GF-D8 (cell line): ENCODE measurements around the gene ELMOD2.
A peak's percentile ranks its signal among the peaks of the same experiment; 100 is the strongest.
"Not testable (repeated sequence)": the region's sequence is repeated elsewhere in the genome, so short reads cannot be mapped to it uniquely, and the experiment has no call there.

Experiments used
- DNase-seq: peaks from one replicate; lab custom pipeline; 2025; lab: John Stamatoyannopoulos, UW

Gene ELMOD2, protein sequence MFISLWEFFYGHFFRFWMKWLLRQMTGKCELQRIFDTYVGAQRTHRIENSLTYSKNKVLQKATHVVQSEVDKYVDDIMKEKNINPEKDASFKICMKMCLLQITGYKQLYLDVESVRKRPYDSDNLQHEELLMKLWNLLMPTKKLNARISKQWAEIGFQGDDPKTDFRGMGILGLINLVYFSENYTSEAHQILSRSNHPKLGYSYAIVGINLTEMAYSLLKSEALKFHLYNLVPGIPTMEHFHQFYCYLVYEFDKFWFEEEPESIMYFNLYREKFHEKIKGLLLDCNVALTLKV

DNA sequence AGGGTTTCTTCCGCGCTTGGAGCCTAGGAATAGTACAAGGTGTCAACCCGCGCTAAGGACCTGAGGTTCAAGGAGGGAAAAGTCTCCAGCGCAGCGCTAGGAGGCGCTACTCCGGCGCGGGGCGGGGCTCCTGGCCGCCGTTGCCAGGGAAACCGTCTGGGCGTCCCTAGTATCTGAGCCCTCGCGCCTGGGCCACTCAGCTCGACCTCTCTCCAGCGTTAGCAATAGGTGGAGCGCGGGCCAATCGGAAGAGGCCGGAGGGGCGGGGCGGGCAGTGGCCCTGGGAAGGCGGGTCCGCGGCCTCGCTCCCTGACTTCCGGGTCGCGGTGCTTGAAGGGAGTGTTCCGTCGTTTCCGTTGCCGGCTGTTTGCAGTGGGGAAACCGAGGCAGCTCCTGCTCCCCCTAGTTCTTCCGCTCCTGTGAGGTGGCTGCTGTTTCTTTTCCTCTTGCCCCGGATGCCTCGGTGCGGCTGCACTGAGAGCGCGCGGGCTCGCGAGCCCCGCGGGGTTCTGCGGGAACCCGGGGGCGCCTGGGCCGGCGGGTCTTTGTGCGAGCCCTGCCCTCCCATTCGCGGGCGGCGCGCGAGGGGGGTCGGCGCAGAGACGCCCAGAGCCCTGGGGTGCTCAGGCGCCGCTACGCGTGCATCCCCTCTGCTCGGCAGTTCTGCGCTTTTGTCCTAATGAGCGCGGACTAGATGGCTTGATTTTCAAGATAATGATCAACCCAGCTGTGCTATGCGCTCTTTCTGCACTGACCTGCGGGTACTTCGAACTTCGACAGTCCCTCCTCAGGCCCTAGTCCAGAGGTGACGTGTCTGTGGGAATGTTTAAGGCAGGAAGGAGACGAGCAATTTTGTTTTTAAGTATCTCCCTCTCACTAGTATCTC is at the start of gene ELMOD2:
TSS of gene ELMOD2 (plus strand) at position 312 of the 886 bp plus-strand sequence. CDS start 1,261 bp downstream, outside the sequence.
- peak; percentile 94 for DNase-seq

DNA sequence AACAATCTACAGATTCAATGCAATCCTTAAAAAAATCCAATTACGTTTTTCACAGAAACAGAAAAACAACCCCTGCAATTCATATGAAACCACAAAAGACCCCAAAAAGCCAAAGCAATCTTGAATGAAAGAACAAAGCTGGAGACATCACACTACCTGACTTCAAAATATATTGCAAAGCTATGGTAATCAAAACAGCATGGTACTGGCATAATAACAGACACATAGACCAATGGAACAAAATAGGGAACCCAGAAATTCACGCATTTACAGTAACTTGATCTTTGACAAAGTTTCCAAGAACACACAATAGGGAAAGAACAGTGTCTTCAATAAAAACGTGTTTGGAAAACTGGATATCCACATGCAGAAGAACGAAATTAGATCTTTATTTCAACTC is 40.5 kb upstream of the ELMOD2 start:
- no peak for DNase-seq

DNA sequence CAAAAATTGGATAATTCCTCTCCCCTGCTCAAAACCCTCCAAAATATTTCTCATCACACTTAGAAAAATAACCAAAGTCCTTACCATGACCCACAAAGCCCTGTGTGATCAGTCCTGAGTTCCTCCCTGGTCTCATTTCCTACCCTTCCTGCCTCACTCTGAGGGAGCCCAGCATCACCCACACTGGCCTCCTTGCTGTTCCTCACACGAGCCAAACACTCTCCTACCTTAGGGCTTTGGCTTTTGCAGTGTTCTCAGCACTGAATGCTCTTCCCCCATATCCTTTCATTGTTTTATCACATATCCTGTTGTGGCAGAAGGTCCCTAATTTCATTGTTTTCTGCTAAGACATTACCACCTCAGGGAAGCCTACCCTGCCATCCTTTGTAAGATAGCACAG is 38.0 kb upstream of the ELMOD2 start:
- DNase-seq, result no peak

DNA sequence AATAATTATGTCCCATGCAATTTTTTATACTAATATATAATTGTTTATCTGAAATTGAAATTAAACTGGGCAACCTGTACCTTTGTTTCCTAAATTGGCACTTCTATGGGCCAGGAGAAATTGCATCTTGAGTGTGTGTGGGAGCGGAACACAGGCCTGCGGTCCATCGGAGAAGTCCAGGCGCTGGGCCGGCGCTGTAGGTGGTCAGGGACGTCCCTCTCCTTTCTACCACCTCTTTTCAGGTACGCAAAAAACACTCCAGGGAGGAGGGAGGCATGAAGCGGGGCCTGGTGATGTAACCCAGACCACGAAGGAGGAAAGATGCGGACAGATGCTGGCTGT is 26.6 kb upstream of the ELMOD2 start:
- DNase-seq, result no peak

DNA sequence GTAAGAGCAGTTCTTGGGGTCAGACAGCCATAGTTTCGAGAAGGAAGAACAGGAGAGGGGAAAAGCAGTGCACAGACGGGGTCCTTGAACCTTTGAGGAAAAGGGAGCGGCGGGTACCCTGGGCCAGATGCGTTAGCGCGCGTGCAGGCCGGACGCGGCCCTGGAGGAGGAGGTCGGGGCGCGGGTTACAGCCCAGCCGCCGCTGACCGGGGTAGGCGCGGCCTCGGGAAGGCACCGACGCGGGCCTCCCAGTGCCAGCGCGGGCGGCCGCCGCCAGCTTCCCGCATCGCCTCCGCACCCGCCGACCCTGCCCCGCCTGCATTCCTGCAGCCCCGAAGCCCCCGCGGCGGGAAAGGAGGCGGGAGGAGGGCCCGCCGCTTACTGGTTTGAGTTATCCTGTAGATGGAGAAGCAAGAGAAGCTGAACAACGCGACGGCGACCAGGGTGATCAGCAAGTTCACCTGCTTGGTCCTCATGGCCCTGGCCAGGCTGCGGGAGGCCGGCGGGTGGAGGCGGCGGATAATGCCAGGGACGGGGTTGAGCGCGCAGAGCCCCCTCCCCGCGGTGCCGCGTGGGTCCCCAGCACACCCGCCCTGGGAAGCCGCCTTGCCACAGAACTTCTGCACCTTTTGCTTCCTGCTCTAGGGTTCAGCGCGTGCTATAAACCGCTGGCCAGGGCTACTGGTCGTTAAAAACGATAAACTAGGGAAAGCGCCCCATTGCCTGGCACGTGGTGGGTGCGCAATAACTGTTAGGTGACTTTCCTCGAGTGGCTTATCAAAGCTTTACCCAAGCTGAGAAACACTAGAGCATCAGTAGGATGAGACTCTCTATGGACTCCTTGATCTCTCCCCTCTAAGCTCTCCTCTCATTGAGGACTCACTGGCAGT is 26.0 kb upstream of the ELMOD2 start, which contains the start of gene MGAT4D:
TSS of gene MGAT4D (minus strand) at position 547 of the 890 bp plus-strand sequence. CDS start at position 476, 71 bp downstream.
- no peak for DNase-seq

DNA sequence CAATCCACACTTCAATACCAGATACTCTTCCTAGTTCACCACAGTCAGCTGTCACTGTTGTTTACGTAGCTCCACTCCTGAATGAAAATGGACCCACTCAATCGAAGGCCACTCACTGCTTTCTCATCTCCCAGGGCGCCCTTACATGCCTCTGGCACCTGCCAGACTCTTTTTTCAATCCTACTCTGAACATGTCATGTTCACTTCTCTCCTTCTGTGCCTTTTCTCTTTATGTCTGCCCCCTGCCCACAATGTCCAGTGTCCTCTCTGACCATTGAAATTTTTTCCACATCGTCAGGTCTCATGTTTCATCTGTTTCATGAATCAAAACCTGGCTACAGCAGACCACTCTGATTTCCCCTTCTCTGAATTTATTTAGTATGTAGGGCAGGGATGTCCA is 24.6 kb upstream of the ELMOD2 start:
- no peak for DNase-seq

DNA sequence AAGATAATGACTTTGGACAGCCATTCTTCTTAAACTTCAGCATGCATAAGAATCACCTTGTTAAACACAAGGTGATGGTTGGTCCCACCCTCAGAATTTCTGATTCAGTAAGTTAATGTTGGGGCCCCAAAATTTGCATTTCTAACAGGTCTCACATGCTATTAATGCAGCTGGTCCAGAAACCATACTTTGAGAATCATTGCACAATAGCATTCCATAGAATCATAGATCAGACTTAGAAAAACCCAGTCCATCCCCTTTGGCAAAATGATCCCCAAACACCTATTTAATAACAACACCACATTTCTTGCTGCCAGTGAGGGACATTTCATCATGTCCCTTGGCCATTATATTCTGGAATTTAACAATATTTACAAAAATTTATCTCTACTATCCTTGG is 19.7 kb upstream of the ELMOD2 start:
- DNase-seq, result no peak

DNA sequence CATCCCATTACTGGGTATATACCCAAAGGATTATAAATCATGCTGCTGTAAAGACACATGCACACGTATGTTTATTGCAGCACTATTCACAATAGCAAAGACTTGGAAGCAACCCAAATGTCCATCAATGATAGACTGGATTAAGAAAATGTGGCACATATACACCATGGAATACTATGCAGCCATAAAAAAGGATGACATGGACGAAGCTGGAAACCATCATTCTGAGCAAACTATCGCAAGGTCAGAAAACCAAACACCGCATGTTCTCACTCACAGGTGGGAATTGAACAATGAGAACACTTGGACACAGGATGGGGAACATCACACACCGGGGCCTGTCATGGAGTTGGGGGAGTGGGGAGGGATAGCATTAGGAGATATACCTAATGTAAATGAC is 10.2 kb upstream of the ELMOD2 start:
- not testable (repeated sequence) for DNase-seq

DNA sequence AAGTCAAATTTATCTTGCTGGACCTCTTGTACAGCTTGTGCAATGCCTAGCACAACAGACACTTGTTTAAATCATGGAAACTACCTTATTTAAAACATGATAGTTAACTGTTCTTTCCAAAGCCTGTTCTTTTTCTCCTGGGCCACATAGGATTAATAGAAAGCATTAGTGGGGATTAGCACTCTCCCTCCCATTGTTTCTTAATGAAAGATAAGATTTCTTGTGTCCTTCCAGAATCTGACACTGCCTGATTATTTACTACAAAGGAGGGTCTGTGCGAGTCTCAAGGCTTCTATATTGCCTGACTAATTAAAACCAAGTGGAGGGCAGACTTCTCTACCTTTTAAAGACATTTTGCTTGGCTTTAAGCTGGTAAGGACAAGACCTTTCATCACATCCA is 8.5 kb upstream of the ELMOD2 start:
- DNase-seq, result no peak

DNA sequence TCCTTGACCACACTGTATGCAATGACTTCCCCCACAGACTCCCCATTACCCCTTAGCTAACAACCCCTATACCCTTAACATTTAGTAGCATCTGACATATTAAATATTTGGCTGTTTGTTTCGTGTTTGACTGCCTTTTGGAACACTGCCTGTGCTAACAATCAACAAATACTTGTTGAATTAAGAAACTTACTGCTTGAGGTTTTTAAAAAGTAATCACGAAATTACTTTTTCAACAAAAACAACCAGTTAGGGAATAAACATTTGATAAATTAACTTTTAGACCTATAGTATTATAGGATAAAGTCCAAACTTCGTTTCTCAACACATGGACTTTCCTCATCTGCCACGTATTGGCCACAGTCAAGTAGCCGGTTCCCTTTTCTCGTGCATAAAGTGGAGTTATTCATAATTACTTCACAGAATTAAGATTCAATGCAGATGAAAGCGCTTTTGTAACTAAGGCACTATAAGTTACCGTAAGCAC is 555 bp upstream of the ELMOD2 start:
- no peak for DNase-seq

DNA sequence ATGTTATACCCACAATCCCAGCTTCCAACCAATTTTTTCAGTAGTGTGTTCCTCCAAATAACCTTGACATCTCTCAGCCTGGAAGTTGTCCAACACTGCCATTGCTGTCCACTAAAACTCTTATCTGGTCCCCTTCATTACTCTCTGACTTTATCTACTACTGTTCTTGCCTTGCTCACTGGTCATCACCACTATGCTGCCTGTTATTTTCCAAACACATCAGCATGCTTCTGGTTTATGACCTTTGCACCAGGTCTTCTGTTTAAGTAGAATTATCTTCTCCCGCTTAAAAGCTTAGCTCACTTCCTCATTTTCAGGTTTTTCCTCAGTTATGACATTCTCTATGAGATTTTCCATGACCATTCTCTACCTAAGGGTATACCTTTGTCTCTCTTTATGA is 5.5 kb downstream of the ELMOD2 start:
- DNase-seq, result peak; percentile 38

DNA sequence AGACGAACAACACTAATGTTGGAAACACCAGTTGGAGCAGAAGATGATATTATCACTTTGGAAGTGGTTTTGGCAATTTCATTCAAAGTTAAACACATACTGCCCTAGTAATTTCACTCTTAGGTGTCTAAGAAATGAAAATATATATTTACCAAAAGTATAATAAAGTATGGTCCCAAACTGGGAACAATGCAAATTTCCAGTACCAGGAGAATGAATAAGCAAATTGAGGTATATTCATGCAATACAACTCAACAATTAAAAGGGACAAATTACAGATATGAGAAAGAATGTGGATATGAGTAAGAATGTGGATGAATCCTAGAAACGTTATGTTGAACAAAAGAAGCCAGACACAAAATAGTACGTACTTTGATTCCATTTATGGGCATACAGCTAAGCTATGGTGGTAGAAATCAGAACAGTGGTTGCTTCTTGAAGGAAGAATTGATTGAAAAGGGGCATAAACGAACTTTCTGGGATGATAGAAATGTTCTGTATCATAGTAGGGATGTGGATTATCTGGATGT is 10.0 kb downstream of the ELMOD2 start:
- no peak for DNase-seq

DNA sequence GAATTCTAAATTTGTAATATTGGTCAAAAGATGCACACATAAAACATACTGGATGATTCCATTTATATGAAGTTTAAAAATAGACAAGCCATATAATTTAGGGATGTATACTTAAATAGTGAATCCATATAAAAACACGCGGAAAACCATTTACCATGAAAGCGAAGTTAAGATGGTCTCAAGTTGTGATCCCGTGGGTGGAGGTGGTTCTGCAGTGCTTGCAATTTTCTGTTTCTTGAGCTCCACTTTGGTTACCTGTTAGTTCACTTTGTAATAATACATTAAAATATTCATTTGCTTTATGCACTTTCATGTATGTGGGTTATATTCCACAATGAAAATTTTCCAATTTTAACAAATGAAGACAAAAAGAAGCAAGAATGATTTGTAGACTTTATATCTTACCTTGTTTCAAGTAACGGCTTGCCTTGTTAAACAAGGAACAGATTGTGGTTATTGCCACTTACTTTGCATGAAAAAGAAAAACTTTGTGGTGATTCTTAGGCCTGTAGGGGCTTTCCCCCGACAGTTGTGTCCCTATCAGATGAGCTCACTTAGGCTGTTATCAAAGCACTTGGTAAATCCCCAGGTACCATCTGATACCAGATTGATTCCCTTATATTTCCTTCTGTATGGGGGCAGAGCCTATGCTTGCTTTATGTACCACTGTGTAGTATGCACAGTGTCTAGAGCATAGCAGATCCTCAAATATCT is 32.6 kb downstream of the ELMOD2 start:
- DNase-seq, result no peak

DNA sequence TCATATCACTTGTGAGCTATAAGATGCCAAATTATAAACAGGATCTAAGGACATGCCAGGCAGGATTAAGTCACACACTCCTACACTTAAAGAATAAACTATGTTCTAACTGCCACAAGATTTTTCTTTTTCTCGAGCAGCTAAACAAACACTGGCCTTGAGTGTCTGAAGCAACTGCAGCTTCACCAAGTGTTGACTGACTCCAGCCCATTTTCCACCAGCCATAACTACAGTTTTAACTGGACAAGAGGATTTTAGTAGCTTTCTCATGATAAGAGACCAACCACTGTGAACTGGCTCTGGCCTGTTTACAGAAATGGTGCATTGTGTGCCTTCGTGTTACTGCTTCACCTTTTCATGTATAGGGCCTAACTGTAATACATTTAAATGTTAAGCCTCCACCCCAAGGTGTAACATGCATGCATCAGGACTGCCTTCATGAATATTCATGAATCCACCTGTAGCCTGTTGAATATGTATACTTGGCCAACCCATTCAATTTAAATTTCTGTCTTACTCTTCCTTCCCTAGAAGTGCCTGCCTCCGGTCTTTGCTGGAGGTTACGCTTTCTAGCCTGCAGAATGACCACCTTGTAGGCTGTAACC is 34.0 kb downstream of the ELMOD2 start:
- DNase-seq, result no peak

DNA sequence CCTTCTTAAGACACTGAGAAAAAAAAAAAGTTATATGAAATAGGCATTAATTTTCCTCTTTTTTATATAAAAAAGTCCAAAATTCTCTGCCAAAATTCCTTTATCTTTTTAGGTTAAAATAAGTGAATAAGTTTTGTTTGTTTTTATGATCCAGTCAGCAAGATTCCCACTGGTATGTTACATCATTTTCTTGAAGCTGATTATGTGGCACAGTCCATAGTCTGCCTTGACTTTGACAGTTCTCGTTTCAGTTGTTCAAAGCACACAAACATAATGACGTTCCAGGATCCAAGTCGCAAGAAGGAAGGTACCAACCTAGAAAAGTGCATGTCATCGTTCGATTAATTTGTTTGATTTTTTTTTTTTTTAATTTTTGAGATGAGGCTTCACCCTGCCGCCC is 35.7 kb downstream of the ELMOD2 start:
- DNase-seq, result no peak

DNA sequence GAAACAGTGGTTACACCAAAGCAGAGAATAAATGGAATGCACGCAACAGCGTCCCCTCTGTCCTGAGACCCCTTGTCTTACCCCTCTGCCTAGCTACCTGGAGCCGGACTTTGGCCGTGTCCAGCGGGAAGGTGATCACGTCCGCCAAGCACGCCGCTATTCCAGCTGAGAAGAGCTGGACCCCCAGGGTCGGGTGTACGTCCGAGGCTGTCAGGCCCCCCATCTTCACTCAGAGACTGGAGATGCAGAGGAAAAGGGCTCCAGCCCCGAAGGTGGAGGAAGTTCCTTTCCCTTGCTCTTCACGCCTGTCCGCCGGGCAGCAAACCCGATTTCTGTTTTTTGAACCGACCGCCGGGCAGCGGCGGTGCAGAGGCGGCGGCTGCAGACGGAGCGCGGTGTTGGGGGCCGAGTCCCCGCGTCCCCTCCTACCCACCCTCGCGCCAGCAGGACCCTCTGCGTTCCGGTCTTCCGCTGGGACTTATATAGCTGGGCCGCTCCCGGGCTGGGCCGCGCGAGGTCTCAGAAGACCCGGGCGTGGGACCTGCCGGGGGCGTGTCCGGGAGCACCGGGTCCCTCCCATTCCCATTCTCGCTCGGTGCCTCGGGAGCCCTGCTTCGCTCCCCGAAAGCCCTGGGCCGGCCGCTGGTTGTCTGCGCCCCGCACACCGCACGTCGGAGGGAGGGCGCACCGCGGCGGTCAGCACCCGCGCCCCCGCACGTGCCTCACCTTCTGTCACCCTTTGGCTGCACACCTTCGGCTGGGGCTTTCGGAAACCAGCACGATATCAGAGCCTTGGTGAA is 44.7 kb downstream of the ELMOD2 start, which contains the start of gene UCP1:
TSS of gene UCP1 (minus strand) at position 455 of the 800 bp plus-strand sequence. CDS start at position 223, 232 bp downstream.
- no peak for DNase-seq

DNA sequence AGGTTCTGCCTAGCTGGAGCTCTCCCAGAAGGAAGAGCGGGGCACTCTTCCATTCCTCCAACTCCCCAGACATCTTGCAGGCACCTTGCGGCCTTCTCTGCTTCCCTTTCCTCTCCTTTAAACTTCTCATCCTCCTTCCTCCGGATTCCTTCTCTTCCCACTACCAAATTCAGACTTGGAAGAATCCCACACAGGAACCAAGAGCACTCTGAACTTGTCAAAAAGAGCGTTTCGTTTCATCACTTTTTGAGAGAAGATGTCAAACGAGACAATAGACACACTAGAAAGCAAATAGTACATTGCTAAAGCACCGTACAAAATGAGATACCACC is 45.3 kb downstream of the ELMOD2 start:
- DNase-seq, result no peak

DNA sequence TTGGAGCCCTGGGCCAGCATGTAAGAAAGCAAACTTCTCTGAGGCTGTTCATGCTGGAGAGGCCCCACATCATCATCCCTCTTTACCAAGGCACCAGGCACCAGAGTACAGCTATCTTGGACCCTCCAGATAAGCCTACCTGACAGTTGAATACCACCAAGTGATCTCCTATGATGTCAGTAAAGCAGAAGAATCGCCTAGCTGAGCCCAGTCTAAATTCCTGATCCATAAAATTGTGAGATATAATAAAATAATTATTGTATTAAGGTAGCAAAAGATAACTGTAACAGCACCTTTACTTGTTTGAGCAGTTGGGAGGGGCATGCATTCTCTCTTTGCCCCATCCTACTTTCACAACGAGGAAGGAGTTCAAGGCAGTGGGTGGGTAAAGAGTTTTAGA is 47.7 kb downstream of the ELMOD2 start:
- DNase-seq, result no peak

DNA sequence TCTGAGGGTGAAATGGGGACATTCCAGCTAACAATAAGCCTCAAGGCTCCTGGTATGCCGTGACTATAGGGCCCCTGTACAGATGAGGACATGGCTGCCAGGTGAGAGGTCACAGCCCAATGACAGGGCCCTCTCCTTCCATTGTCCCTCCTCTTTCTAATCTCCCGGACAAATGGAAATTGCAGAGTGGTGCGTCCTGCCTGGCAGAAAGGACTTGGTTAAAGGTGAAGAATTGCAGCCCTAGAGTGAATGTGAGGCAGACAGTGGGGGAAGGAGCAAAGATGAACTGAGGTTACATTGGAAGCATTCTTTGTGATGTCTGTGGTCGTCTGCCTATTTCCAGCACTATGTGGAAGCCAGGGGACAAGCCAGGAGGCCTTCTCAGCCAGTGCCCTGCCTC is 51.5 kb downstream of the ELMOD2 start:
- DNase-seq, result no peak

DNA sequence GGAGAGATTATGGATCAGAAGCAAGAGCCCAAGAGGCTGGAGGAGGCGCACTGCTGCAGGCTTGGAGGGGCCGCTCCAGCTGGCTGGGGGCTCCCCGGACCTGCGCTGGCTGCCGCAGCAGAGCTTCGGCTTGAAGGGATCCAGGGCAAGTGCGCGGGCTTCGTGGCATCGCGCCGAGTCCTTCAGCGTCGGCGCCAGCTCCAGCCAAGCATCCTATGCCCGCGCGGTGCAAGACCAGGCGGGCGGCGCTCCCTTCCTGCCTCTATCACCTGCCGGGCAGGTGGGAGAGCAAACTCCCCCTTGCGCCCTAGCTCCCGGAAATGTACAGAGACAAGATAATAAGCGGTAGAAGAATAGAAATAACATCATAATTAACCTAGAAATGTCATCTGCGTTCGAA is 55.3 kb downstream of the ELMOD2 start:
- no peak for DNase-seq
